CD4-positive, alpha-beta T cell treated with Interleukin-1 beta for 1 hour (primary cell): ENCODE measurements around the gene CCDC174.
"Not testable (repeated sequence)": the region's sequence is repeated elsewhere in the genome, so short reads cannot be mapped to it uniquely, and the experiment has no call there.

Experiments used
- DNase-seq, 2 donors: peaks; one replicate each; pipeline ENCODE4 v3.0.0-alpha.2; 2020 to 2022

The CCDC174 gene

DNA sequence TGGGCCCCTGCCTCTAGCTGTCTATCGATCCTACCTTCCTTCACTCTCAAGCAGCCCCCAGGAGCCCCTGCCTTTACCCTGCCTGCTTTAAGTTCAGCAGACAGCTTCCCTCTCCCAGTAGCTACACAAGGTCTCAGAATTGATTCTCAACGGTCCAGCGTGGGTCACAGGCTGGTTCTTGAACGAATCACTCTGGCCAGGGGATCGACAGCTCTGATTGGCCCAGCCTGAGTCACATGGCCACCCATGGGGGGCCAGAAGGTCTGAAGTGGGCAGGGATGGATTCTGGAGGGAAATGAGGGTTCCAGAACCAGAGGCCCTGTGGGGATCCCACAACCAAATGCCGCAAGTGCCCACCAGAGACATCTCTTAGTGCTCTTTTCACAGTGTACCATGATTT, 23.7 kb upstream of the CCDC174 start:
- no peak for DNase-seq

DNA sequence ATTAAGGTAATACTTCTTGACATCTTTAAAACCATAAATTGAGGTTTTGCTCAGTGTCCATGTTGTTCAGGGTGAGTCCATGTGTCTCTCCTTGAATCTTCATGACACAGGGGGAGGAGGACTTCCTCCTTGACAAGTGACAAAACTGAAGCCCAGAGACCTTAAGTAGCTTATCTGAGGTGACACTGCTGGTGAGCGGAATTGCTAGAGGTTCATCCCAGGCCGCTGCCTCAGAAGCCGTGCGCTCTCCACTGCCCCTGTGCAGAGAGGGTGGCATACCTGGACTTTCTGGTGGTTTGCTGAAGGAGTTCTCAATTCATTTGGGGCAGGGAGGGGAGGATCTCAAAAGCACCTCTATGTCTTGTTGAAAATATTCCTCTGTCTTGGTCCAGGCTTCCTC, 23.2 kb upstream of the CCDC174 start:
- no peak for DNase-seq

DNA sequence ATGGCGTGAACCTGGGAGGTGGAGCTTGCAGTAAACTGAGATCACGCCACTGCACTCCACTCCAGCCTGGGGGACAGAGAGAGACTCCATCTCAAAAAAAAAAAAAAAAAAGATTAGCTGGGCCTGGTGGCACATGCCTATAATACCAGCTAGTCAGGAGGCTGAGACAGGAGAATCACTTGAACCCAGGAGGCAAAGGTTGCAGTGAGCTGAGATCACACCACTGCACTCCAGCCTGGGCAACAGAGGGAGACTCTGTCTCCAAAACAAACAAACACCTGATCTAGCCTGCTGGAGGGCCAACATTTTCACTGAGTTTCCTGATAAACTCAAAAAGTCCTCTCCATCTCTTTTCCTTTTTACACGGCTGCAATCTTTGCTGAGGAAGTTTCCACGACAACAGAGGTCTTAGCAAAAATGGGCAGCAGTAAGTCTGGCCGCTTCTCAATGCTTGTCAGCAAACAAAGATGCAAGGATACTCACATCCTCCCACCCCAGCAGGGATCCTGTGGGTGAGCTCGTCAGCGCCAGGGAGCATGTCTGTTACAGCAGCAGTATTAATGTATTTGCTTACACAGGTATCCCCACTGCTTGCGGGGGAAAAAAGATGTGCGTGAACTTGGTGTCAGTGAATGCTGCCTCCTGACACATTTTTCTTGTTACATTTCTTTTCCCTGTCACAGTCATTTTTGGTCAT, 21.0 kb upstream of the CCDC174 start:
- no peak for DNase-seq

DNA sequence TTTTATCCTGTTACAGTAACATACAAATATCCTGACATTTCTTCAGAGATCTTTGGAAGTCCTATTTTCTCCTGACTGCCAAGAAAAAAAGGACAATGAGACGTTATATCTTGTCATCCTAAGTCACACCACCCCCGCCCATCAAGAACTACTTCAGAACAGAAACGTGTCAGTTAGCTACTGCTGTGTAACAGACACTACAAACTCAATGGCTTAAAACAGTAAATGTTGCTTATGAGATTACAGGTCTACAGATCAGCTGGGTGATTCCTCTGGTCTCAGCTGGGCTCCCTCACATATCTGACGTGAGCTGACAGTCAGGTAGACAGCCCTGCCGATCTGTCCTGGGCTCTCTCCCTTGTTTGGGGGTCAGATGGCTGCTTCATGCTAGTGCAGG, 20.5 kb upstream of the CCDC174 start:
- DNase-seq = no peak

DNA sequence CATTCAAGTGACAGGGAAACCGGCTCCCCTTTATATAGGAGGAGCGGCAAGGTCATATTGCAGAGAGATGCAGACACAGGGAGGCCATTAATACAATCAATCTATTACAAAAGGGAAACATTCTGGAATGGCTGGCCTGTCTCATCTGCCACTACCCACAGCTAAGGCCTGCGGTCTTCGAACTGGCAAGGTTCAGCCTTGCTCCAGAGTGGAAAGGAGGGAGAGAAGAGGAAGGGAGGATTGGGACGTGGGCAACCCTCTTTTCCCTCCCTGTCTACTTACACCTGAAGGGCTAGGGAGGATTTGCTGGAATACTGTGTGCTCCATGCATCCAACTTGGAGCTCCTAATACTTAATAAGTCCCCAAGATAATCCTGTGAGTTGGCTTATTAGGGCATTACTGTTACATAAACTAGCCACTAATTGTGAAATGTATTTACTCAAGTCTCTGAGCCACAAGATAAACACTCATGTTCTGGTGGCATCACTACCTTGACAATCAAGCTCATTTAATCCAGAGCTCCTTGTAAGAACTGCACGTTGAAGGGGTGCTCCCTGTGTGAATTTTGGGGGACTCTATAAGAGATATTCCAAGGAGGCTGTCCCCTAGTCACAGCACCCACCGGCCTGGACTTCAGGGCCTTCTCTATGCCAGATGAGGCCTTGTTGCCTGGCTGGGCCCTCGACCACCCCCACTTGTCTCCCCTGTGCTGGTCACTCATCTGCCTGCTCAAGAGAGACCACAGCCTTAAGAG, 19.7 kb upstream of the CCDC174 start:
- DNase-seq = no peak

DNA sequence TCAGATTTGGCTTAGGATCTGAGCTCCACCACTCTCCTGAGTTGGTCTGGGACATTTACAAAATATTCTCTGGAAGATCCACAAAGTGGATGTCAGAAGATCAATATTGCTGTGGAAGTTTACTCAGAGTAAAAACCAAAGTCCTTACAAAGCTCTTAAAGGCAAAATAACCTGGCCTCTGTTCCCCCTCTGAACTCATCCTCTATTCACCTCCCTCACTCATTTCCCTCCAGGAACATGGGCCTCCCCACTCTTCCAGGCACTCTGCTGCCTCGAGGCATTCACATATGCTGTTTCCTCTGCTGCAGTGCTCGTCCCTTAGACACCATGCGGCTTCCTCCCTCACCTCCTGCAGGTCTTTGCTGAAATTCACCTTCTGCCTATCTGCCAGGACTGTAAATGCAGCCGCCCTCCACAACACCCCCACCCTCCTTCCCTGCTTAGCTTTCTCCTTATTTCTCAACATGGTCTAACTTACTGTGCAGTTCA, 19.1 kb upstream of the CCDC174 start:
- DNase-seq = no peak

DNA sequence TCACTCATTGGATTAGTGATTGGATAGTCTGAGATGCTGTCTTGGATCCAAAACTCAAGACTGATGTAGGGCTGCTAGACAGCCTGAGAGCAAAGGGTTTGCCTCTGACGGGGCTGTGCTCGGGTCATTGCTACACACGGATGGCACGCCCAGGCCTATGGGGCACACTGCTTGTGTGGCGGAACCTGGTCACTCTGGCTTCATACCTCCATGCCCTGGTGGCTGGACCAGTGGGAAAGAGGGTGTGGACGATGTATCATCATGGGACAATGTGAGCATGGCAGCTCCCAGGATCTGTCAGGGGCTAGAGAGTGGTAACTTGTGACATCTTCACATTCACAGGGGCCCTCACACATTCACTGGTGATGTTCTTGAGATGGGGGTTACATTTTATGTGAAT, 18.1 kb upstream of the CCDC174 start:
- no peak for DNase-seq

DNA sequence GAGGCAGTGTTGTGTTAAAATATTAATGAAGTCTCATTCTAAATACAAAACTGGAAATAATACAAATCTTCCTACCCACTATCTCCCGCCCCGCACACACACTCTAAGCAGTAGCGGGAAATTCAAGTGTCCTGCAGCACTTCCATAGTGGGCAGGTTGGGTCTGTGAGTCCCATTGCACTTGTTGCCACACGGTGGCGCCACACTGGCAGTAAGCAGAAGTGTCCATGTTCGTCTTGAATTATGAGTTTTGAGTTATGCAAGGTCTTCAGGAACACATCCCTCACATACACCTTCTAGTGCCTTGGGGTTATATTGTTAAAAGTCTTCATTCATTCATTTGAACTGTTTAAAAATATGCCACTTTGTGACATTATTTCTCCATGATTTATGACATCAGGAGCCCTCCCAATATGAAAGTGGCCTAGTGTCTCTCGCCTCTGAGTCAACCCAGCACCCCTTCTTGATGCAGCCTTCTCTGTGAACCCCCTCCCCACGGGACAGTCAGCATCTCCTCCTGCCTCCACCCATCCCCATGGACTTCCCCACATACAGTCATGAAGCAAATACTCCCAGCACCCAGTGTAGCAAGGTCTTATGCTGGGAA, 17.6 kb upstream of the CCDC174 start:
- DNase-seq = peak; percentile 59 to 65

DNA sequence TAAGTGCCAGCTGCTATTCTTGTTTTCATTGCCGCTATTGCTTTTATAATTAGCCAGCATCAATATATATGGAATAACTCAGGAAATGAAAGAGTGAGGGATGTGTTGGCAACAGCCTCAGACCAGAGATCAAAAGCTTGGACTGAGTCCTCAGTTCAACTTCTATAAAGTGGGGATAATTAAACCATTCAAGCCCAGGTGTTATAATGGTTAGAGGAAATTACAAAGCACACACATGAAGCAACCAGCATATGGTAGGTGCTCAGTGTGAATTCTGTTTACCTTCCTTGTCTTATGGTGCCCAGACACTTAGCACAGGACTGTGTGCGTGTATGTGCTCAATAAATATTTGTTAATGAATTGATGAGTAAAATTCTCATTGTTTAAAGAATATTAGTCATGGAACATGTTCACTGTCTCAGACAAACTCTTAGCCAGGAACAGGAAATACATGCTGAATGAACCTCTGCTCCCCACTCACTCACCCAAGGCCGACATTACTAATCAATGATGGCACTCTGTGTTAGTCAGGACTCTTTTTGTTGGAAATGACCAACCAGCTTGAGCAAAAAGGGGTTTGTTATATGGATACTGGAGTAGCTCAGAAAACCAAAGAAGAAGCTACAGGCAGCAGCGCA, 16.7 kb upstream of the CCDC174 start:
- no peak for DNase-seq

DNA sequence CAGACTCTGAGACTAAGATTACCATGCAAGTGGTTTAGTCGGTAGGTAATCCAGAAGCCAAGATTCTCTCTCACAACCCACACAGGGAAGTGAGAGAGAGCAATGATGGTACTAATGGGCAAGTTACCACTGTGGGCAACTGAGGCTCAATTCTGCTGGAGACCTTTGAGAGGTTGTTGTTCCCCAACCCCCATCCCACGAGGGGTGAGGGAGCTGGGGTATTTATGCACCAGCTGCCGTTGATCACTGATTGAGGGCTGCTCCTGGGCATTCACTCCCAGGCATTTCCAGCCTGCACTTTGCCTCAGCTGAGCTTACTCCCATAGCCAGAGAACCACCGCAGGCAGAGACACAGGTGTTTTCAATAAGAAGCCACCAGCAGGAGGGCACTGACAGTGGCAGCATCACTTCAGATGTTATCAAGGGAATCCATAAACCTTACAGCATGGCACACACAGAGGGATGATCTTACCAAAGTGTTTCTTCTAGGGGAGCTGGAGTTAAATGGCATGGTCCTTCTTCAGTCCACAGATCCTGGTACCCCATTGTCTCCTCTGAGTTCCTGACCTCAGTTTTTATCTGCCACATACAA, 15.0 kb upstream of the CCDC174 start:
- no peak for DNase-seq

DNA sequence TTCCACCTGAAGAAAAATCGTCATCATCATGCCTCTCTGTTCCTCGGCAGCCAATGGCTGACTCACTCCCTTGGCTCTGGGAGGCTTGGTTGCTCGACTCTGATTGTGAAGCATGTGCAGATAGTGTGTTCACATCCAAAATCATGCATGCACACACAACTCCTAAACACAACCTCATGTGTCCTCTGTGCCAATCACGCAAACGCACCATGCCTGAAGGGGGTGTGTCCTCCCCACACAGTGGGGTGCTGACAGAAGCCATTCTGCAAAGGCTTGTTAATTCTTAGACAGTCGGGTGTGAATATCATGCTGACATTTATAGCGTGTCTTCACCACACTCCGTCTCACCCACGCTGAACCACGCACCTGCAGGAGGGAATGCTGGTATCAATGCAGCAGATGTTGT, 11.4 kb upstream of the CCDC174 start:
- no peak for DNase-seq

DNA sequence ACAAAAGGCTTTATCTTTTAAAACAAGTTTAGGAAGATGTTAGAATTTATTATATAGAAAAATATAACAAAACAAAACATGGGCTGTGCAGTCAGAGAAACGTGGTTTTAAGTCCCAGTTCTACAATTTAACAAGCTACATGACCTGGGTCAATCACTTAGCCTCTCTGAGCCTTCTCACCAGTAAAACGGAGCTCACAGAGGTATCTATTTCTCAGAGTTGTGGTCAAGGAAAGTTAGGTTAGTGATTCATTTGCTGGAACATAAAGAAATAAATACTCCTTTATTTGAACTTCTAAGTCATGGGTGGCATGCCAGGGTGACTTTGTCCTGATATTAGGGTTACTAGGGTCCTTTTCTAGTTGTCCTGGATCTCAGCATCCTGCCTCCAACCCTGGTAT, 10.8 kb upstream of the CCDC174 start:
- no peak for DNase-seq

DNA sequence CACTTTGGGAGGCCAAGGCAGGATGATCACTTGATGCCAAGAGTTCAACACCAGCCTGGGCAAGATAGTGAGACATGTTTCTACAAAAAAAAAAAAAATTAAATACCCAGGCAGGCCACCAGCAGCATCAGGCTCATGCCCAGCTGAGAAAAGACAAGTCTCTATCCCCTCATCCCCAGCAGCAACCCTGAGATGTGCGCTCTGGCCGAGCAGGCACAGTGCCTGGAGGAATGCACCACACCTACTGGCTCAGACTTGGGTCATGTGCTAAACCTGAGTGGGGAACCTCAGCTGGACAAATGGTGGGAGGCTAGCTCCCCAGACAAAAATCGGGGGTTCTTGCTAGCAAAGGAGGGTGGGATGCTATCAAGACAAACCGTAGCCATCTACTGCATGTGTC, 10.2 kb upstream of the CCDC174 start:
- DNase-seq = no peak

DNA sequence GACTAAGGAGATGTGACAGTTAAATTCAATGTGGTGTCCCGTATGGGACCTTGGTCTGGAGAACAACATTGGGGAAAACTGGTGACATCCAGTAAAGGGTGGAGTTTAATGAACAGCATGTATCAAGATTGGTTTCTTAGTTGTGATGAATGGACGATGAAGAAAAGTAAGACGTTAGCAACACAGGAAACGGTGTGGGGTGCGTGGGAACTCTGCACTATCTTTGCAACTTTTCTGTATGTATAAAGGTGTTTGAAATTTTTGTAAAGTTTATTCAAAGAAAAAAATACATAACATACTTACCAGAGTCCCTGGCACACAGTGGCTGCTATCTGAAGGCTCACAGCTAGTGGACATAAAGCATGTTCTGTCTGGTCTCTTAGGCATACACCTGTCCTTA, 6.1 kb upstream of the CCDC174 start:
- DNase-seq = no peak

DNA sequence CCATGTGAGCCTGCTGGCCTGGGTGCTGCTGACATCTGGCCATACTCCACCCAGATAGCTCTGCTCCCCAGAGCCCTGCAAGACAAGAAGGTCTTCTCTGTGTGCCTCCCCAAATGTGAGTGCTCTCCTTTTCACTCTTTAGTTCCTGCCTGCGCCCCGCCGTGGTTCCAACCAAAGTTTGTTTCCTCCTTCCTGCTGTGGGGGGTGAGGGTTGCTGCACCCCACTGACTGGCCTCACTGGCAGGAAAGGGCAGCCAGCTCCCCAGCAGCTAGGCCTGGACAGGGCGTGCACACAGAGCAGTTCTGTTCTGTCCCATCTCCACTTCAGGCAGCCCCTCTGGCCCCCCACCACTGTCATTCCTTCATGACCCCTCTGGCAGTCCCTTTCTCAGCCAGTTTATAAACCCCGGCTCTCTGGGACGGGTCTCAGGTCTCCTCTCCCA, 5.4 kb upstream of the CCDC174 start:
- no peak for DNase-seq

DNA sequence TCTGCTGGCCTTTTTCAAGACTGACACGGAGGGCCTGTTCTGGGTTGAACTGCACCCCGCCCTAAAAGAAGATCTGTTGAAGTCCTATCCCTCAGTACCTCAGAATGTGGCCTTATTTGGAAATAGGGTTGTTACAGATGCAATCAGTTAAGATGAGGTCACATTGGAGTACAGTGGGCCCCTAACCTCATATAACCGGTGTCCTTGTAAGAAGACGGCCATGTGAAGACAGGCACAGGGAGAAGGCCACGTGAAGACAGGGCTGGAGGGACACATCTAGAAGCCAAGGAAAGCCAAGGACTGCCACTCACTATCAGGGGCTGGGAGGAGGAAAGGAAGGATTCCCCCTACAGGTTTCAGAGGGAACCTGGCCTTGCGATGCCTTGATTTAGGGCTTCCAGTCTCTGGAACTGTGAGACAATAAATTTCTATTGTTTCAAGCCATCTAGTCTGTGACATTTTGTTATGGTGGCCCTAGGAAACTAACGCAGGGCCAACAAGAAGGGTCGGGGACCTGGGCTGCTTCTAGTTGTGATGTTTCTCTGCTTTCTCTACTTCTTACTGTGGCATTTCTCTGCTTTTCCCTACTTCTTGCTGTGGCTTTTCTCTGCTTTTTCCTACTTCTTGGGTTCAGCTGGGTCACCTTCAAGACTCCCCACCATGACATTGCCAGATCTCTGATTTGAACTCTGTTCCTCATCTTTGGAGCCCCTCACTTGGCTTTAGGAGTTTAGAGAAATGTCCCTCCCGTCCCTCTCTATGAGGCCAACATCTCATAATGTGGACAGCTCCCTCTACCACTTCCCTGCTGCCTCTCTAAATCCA, 4.8 kb upstream of the CCDC174 start:
- no peak for DNase-seq

DNA sequence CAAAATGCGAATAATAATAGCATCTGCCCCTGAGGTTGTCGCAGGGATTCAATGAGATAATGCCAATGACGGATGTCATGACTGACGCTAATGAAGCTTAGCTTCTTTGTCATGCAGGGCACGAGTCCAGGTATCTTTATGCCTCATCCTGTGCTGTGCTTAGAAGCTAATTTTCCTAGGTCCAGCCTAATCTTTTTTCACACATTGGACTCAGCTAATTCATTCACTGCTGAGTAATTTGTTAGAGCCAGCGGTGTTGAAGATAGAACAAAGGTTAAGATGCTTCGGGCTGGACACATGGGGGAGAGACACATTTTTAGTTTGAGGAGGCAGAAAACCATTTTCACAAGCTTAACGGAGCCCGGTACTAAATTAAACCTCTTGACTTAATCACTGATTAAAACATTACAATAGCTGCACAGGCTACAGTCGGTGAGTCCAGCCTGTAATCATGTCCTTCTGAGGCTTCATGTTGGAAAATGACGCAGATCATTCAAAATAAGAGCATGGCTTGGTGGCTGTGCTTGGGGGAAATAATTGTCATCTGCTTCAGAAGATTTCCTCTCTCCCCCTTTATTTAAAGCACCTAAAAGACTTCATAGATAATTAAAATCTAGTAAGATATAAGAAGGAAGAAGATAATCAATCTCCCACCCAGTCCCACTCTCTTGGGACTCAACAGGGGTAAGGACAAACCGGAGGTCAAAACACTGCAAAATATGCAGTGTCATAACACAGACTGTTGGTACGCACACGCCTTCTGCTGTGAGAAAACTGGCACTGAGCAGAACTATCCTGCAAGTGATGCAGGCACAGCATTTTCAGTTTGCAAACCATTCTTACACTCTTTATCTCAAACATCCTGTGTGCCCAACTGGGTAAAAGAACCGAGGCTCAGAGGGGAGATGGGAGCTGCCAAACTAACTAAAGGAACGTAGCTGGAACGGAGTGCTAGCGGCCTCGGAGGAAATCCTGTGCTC, 3.3 kb upstream of the CCDC174 start:
- no peak for DNase-seq

DNA sequence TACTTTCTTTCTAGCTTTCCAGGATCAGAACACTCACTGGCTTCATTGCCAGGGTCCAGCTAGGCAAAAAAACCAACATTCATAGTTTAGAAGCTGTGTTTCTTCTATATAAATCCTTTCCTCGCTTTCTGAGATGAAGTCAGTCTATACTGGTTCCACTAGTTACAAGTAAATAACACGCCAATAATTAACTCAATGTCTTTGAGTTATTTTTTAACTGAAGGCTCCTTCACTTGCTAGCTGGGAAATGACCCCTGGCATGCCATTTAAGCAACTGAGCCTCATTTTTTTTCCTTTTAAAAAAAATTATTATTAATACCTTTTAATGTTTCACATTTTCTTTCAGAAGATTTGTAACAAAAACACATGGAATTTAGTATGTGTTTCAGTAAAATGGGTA, 2.1 kb upstream of the CCDC174 start:
- DNase-seq = no peak

DNA sequence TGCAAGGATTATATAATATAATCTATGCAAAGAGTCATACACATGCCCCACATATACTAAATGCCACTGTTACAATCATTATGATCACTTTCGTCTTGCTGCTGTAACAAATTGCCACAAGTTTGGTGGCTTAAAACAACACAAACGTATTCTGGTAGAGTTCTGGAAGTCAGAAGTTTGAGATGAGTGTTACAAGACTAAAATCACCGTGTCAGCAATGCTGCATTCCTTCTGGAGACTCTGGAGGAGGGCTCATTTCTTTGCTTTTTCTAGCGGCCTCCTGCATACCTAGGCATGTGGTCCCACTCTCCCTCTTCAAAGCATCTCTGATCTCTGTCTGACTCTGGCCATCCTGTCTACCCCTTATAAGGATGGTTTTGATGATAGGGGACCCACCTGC, 1.4 kb upstream of the CCDC174 start:
- no peak for DNase-seq

DNA sequence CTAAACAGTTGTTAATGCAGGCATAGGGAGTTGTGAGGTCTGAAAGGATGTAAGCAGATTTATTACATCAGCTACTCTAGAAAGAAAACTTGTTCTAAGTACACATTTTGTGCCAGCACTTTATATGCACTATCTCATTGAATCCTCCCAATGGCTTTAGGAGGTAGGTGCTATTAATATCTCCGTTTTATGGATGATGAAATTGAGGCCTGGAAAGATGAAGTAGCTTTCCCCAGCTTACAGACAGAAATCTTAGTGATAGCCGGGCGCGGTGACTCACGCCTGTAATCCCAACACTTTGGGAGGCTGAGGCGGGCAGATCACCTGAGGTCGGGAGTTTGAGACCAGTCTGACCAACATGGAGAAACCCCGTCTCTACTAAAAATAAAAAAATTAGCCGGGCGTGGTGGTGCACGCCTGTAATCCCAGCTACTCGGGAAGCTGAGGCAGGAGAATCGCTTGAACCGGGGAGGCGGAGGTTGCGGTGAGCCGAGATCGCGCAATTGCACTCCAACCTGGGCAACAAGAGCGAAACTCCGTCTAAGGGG, 872 bp downstream of the CCDC174 start:
- not testable (repeated sequence) for DNase-seq

DNA sequence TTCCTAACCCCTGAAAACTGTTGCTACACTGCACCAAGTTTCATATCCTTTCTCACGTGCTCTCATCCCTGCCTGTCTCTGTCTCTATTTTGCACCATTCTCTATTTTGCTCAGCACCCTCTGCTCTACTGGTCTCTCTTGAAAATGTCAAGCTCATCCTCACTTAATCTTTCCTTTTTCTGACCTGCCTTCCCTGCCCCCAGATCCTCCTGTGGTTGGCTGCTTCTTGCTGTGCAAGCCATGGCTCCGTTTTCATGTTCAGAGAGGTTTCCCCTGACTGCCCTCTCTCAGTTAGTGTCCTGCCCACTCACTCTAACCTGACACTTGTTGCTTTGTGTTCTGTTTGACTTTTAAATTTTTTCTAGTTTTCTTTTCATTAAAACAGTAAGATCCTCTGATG, 6.0 kb downstream of the CCDC174 start:
- DNase-seq = no peak
